IMR-90 (cell line): Measurements from ENCODE around the gene SWI5.

Source experiments
- CHD1 ChIP-seq: IDR thresholded peaks from 2 replicates; pipeline ENCODE4 v1.6.1; 2012; ENCODE audit warnings: low read depth, low read length, improper control_type of control experiment
- CTCF ChIP-seq: conservative IDR thresholded peaks from 2 replicates; pipeline ENCODE4 v1.5.1; 2012; ENCODE audit warnings: mild to moderate bottlenecking, low read depth, low read length, improper control_type of control experiment
- POLR2A ChIP-seq: IDR thresholded peaks from 2 replicates; pipeline ENCODE4 v1.6.1; 2012; ENCODE audit warnings: mild to moderate bottlenecking, low read depth, low read length
- RAD21 ChIP-seq: IDR thresholded peaks from 2 replicates; pipeline ENCODE4 v1.6.1; 2012; ENCODE audit warnings: low read length, improper control_type of control experiment
- RFX5 ChIP-seq: IDR thresholded peaks from 2 replicates; pipeline ENCODE4 v1.8.0; 2012; ENCODE audit warnings: low read depth, mild to moderate bottlenecking, low read length, moderate library complexity
- USF2 ChIP-seq: fragments of 150-350 bp; IDR thresholded peaks from 2 replicates; pipeline ENCODE4 v1.6.1; 2017; ENCODE audit warnings: mild to moderate bottlenecking, antibody characterized with exemption, low read length, low read depth

- TF ChIP-seq CHD1 (no peak), CTCF (no peak), RFX5 (no peak), RAD21 (no peak), POLR2A (no peak), USF2 (no peak)
Measured at GRCh38 chr9:128233817-128234406, 42.2 kb upstream of the SWI5 start.
